Measurements from ENCODE around the gene MIPEP.

DNA sequence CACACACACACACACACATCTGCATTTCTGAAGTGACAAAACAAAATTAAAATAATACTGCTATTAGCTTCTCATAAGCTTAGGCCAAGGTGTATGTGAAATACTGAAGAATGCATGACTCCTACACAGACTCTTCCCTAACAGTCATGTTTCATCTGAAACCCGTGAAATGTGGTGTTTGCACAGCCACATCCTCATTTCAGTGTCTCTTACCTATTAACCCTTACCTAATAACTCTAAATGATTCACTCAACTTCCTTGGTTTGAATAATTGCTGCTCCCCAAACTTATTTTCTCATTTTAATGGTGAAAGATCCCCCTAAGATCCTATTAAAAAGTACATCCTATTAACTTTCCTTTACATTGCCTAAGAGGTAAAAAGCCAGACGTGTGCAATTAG is 117.6 kb downstream of the MIPEP start:
- TF ChIP-seq, protein P1, sequence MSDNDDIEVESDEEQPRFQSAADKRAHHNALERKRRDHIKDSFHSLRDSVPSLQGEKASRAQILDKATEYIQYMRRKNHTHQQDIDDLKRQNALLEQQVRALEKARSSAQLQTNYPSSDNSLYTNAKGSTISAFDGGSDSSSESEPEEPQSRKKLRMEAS (IDR thresholded peaks at IDR 0.05) = no peak
- TF ChIP-seq ZBTB7A (IDR thresholded peaks at IDR 0.05; ENCODE audit: low read depth) = no peak
